CMK (cell line): ENCODE data around the gene CD207.
A peak's percentile ranks its signal among the peaks of the same experiment; 100 is the strongest.

Source experiments
- DNase-seq: peaks from one replicate; pipeline ENCODE4 v3.0.0-alpha.2; 2010; ENCODE audit warnings: low read depth

The CD207 gene

GRCh38 chr2:70793450-70793849 is 42.2 kb downstream of the CD207 start:
- DNase-seq: no peak

- DNase-seq: no peak
Measured at GRCh38 chr2:70790136-70790828, 45.3 kb downstream of the CD207 start, which contains the start of gene FIGLA. FIGLA (minus strand) TSS chr2:70790643; CDS start chr2:70790638, 5 bp downstream.

GRCh38 chr2:70789304-70790135 is 46.1 kb downstream of the CD207 start:
- peak; percentile 17 for DNase-seq

GRCh38 chr2:70785137-70785911 is 50.3 kb downstream of the CD207 start:
- no peak for DNase-seq

GRCh38 chr2:70784320-70784719 is 51.3 kb downstream of the CD207 start:
- no peak for DNase-seq
